Skin of body (tissue), 3 donors: ENCODE measurements around the gene RBCK1. TPM values are rescaled to one million over a fixed set of nuclear protein-coding genes. Genes with fewer than 3 reads are reported as not detected.
"Not testable (repeated sequence)": the region's sequence is repeated elsewhere in the genome, so short reads cannot be mapped to it uniquely, and the experiment has no call there.

Experiments used
- DNase-seq: peaks from one replicate; lab custom pipeline; 2025; lab: John Stamatoyannopoulos, UW
- small RNA-seq: library from RNA; depleted of rRNA; stranded (forward); fragments of <200 nt; gene quantifications from one replicate; pipeline ENCODE3, GENCODE V24; 2014; ENCODE audit warnings: low replicate concordance
- total RNA-seq: library from RNA; depleted of rRNA; stranded (reverse); fragments of >200 nt; gene quantifications from one replicate; pipeline ENCODE4 v1.2.3, GENCODE V29; 2014

Gene RBCK1
- total RNA-seq, 1 donor from 2014 or later, result 34.0 TPM

- DNase-seq, result no peak
These were observed 59.7 kb downstream of the RBCK1 start for GRCh38 chr20:467755-468154.

GRCh38 chr20:469746-470490 lies 61.8 kb downstream of the RBCK1 start:
- DNase-seq, result no peak

- no peak for DNase-seq
These were observed 64.2 kb downstream of the RBCK1 start for GRCh38 chr20:472137-472846.

- no peak for DNase-seq
These were observed 64.8 kb downstream of the RBCK1 start for GRCh38 chr20:472889-473292.

GRCh38 chr20:474581-474980 lies 66.5 kb downstream of the RBCK1 start:
- DNase-seq, result no peak

GRCh38 chr20:475463-476357 lies 67.6 kb downstream of the RBCK1 start:
- no peak for DNase-seq

GRCh38 chr20:476561-477249 lies 68.6 kb downstream of the RBCK1 start:
- not testable (repeated sequence) for DNase-seq

- no peak for DNase-seq
These were observed 70.2 kb downstream of the RBCK1 start for GRCh38 chr20:478010-478948.

- DNase-seq, result peak; percentile 38
These were observed 70.9 kb downstream of the RBCK1 start for GRCh38 chr20:478949-479429.

GRCh38 chr20:479487-479886 lies 71.4 kb downstream of the RBCK1 start:
- DNase-seq, result no peak

- DNase-seq, result no peak
These were observed 71.9 kb downstream of the RBCK1 start for GRCh38 chr20:480044-480443.

GRCh38 chr20:481167-481566 lies 73.1 kb downstream of the RBCK1 start:
- no peak for DNase-seq

Small RNA genes within 50 kb of the gene (small RNA-seq; reads per million reads assigned to genes)
- gene RF00019, result not detected

Other genes with a start within 250 kb of the RBCK1 start
- not detected for gene DEFB128, start 218.6 kb upstream of the RBCK1 start, total RNA-seq
- gene DEFB129, start 181.0 kb upstream of the RBCK1 start, total RNA-seq, result not detected
- gene DEFB132, start 150.6 kb upstream of the RBCK1 start, total RNA-seq, result not detected
- gene C20orf96, start 117.5 kb upstream of the RBCK1 start, total RNA-seq, result 4.6 TPM
- 20.7 TPM for gene ZCCHC3, start 110.7 kb upstream of the RBCK1 start, total RNA-seq
- gene SOX12, start 82.7 kb upstream of the RBCK1 start, total RNA-seq, result 3.6 TPM
- 7.0 TPM for gene NRSN2, start 61.2 kb upstream of the RBCK1 start, total RNA-seq
- 3.7 TPM for gene TRIB3, start 27.5 kb upstream of the RBCK1 start, total RNA-seq
- gene TBC1D20, start 54.2 kb downstream of the RBCK1 start, total RNA-seq, result 22.9 TPM
- gene CSNK2A1, start 135.5 kb downstream of the RBCK1 start, total RNA-seq, result 123 TPM
- gene TCF15, start 202.0 kb downstream of the RBCK1 start, total RNA-seq, result 0.49 TPM
- gene SRXN1, start 244.9 kb downstream of the RBCK1 start, total RNA-seq, result 6.2 TPM